H1 (cell line): ENCODE data around the gene C19orf25. TPM values are rescaled to one million over a fixed set of nuclear protein-coding genes. Genes with fewer than 3 reads are reported as not detected.

Experiments used
- CTCF ChIA-PET: fragments of 300-600 bp; sonication (Branson Sonifier 250); formaldehyde crosslinking; loops from one replicate; lab custom pipeline; 2021; ENCODE audit not compliant: partially characterized antibody; lab: Charles Lee
- POLR2A ChIA-PET: fragments of 300-600 bp; sonication (Branson Sonifier 250); formaldehyde crosslinking; loops from one replicate; lab custom pipeline; 2021; ENCODE audit warnings: inconsistent platforms; ENCODE audit not compliant: partially characterized antibody; lab: Charles Lee
- DNase-seq, 2 experiments: peaks; one replicate each; pipeline versions ENCODE4 v3.0.0 to v3.0.0-alpha.2; 2010 to 2022; ENCODE audit warnings: low spot score in 2 of 2, low read depth in 1 of 2, mixed read lengths in 1 of 2
- FAIRE-seq: peaks from 2 replicates; lab custom pipeline; 2011; peaks lifted over from hg19 to GRCh38; lab: Jason Lieb, UNC
- H2AFZ ChIP-seq: 2 replicates; pipeline ENCODE4 v1.8.1; 2012; ENCODE audit warnings: low read length, inconsistent platforms
- H2AK5ac ChIP-seq: 2 replicates; pipeline ENCODE4 v1.6.1; 2013; ENCODE audit warnings: low read depth, low read length
- H2BK120ac ChIP-seq: replicated peaks from 2 replicates; pipeline ENCODE3; 2013; ENCODE audit warnings: low read depth, low read length, inconsistent platforms
- H2BK12ac ChIP-seq: 2 replicates; pipeline ENCODE4 v1.6.1; 2013; ENCODE audit warnings: low read depth, low read length
- H2BK15ac ChIP-seq: 2 replicates; pipeline ENCODE4 v1.6.1; 2013; ENCODE audit warnings: low read length
- H2BK20ac ChIP-seq: 2 replicates; pipeline ENCODE4 v1.6.1; 2013; ENCODE audit warnings: low read length
- H2BK5ac ChIP-seq: 2 replicates; pipeline ENCODE4 v1.6.1; 2013; ENCODE audit warnings: low read depth, low read length
- H3K14ac ChIP-seq: 2 replicates; pipeline ENCODE4 v1.6.1; 2013; ENCODE audit warnings: inconsistent platforms; ENCODE audit not compliant: insufficient read length
- H3K18ac ChIP-seq: 2 replicates; pipeline ENCODE4 v1.6.1; 2013; ENCODE audit warnings: low read length; ENCODE audit errors: extremely low read depth
- H3K23ac ChIP-seq: 2 replicates; pipeline ENCODE4 v1.6.1; 2013; ENCODE audit warnings: inconsistent platforms; ENCODE audit not compliant: insufficient read length
- H3K23me2 ChIP-seq: 2 replicates; pipeline ENCODE4 v1.6.1; 2013; ENCODE audit warnings: low read depth, low read length
- H3K27ac ChIP-seq: 2 replicates; pipeline ENCODE4 v1.6.1; 2011; ENCODE audit warnings: low read depth, low read length, inconsistent platforms
- H3K27me3 ChIP-seq, 4 experiments: replicated peaks in 1 of 4; 1 replicate in 1 of 4; 2 replicates in 3 of 4; pipeline versions ENCODE4 v1.6.1 to v1.8.1; 2011 to 2013; ENCODE audit warnings: low read length in 3 of 4, mild to moderate bottlenecking in 3 of 4, inconsistent platforms in 2 of 4, mixed read lengths in 2 of 4, moderate library complexity in 1 of 4; ENCODE audit not compliant: control insufficient read depth in 3 of 4, insufficient read depth in 3 of 4; ENCODE audit errors: extremely low read depth in 1 of 4
- H3K36me3 ChIP-seq, 4 experiments: 2 replicates each; pipeline versions ENCODE4 v1.6.1 to v1.8.1; 2011 to 2013; ENCODE audit warnings: mild to moderate bottlenecking in 4 of 4, low read length in 3 of 4, moderate library complexity in 2 of 4, control low read depth in 1 of 4, inconsistent platforms in 1 of 4; ENCODE audit not compliant: insufficient read depth in 4 of 4, control insufficient read depth in 2 of 4
- H3K4ac ChIP-seq: replicated peaks from 2 replicates; pipeline ENCODE3; 2013; ENCODE audit warnings: low read length, low read depth, mixed read lengths, inconsistent platforms; ENCODE audit not compliant: insufficient read length
- H3K4me1 ChIP-seq, 4 experiments: replicated peaks in 1 of 4; 1 replicate in 1 of 4; 2 replicates in 3 of 4; pipeline versions ENCODE4 v1.6.1 to v1.8.1; 2011 to 2013; ENCODE audit warnings: low read length in 3 of 4, inconsistent platforms in 2 of 4, mixed read lengths in 1 of 4; ENCODE audit not compliant: insufficient read depth in 4 of 4, control insufficient read depth in 3 of 4
- H3K4me2 ChIP-seq, 2 experiments: 2 replicates each; pipeline versions ENCODE4 v1.6.1 to v1.8.1; 2011 to 2013; ENCODE audit warnings: low read depth in 2 of 2, low read length in 2 of 2, control low read depth in 1 of 2, inconsistent platforms in 1 of 2, mild to moderate bottlenecking in 1 of 2; ENCODE audit not compliant: insufficient read depth in 1 of 2
- H3K4me3 ChIP-seq, 4 experiments: fragments of 200-600, 300-600 bp in 1 of 4; sonication (generic), shearing (Covaris generic), sonication (Bioruptor Twin) in 1 of 4; 2 replicates each; pipeline versions ENCODE4 v1.5.1 to v1.8.1; 2011 to 2016; ENCODE audit warnings: low read length in 4 of 4, low read depth in 3 of 4, control low read depth in 2 of 4, inconsistent platforms in 2 of 4, mild to moderate bottlenecking in 2 of 4, mixed read lengths in 1 of 4, moderate library complexity in 1 of 4; ENCODE audit not compliant: insufficient read depth in 2 of 4; ENCODE audit errors: extremely low read depth in 1 of 4
- H3K56ac ChIP-seq: replicated peaks from 2 replicates; pipeline ENCODE3; 2013; ENCODE audit warnings: low read depth, mild to moderate bottlenecking, mixed read lengths, low read length, inconsistent platforms; ENCODE audit not compliant: insufficient read length
- H3K79me1 ChIP-seq: 2 replicates; pipeline ENCODE4 v1.6.1; 2013; ENCODE audit warnings: low read depth, low read length, control low read depth
- H3K79me2 ChIP-seq, 2 experiments: 2 replicates each; pipeline versions ENCODE4 v1.6.1 to v1.8.1; 2012 to 2013; ENCODE audit warnings: low read length in 2 of 2, mild to moderate bottlenecking in 2 of 2, inconsistent platforms in 1 of 2; ENCODE audit not compliant: insufficient read depth in 2 of 2, control insufficient read depth in 1 of 2
- H3K9ac ChIP-seq, 4 experiments: replicated peaks in 1 of 4; 1 replicate in 1 of 4; 2 replicates in 3 of 4; pipeline versions ENCODE4 v1.6.1 to v1.8.1; 2011 to 2013; ENCODE audit warnings: low read depth in 3 of 4, low read length in 3 of 4, control low read depth in 2 of 4, mild to moderate bottlenecking in 2 of 4, moderate library complexity in 2 of 4, inconsistent platforms in 1 of 4; ENCODE audit errors: extremely low read depth in 1 of 4
- H3K9me3 ChIP-seq, 2 experiments: 2 replicates each; pipeline versions ENCODE4 v1.6.1 to v1.8.1; 2012 to 2013; ENCODE audit warnings: mild to moderate bottlenecking in 2 of 2, moderate library complexity in 2 of 2, control low read depth in 1 of 2, inconsistent platforms in 1 of 2, low read depth in 1 of 2, low read length in 1 of 2, mixed read lengths in 1 of 2; ENCODE audit not compliant: insufficient read depth in 2 of 2
- H4K20me1 ChIP-seq, 2 experiments: replicated peaks in 1 of 2; 2 replicates each; pipeline versions ENCODE3 to v1.8.1; 2011 to 2013; ENCODE audit warnings: inconsistent platforms in 2 of 2, low read length in 2 of 2, mild to moderate bottlenecking in 1 of 2; ENCODE audit not compliant: insufficient read depth in 2 of 2, control insufficient read depth in 1 of 2
- H4K5ac ChIP-seq: 2 replicates; pipeline ENCODE4 v1.6.1; 2013; ENCODE audit warnings: low read length, low read depth, mixed read lengths, inconsistent platforms; ENCODE audit not compliant: insufficient read length
- H4K8ac ChIP-seq: 2 replicates; pipeline ENCODE4 v1.8.0; 2013; ENCODE audit warnings: mild to moderate bottlenecking, moderate library complexity, low read length, inconsistent platforms; ENCODE audit not compliant: insufficient read depth; ENCODE audit errors: extremely low read depth
- H4K91ac ChIP-seq: replicated peaks from 2 replicates; pipeline ENCODE3; 2013; ENCODE audit warnings: low read length, mixed read lengths, inconsistent platforms; ENCODE audit not compliant: insufficient read length
- JUN ChIP-seq: IDR thresholded peaks from 2 replicates; pipeline ENCODE4 v1.6.1; 2011; ENCODE audit warnings: low read depth, mild to moderate bottlenecking, improper control_type of control experiment, low read length
- MAX ChIP-seq: IDR thresholded peaks from 2 replicates; pipeline ENCODE4 v1.6.1; 2012; ENCODE audit warnings: inconsistent platforms
- PHF8 ChIP-seq: fragments of 200-600 bp; sonication (generic); conservative IDR thresholded peaks from 2 replicates; pipeline ENCODE4 v1.7.1; 2012; ENCODE audit warnings: low read depth, mild to moderate bottlenecking, inconsistent platforms, low read length, moderate library complexity
- POLR2A ChIP-seq, 2 experiments: IDR thresholded peaks; 1 replicate in 1 of 2; 2 replicates in 1 of 2; pipeline ENCODE4 v1.6.1; 2011; ENCODE audit warnings: low read depth in 2 of 2, low read length in 2 of 2, mild to moderate bottlenecking in 2 of 2; ENCODE audit errors: control extremely low read depth in 1 of 2
- RBBP5 ChIP-seq: IDR thresholded peaks from 2 replicates; pipeline ENCODE4 v1.7.1; 2012; ENCODE audit warnings: low read depth, mild to moderate bottlenecking, inconsistent platforms, low read length, moderate library complexity, borderline replicate concordance
- SIX5 ChIP-seq: IDR thresholded peaks from 2 replicates; pipeline ENCODE4 v1.6.1; 2011; ENCODE audit warnings: mild to moderate bottlenecking, low read depth, low read length
- SUZ12 ChIP-seq: fragments of 200-600 bp; sonication (generic); IDR thresholded peaks from 2 replicates; pipeline ENCODE4 v1.6.1; 2012; ENCODE audit warnings: mild to moderate bottlenecking, inconsistent platforms, low read length, moderate library complexity, mixed read lengths
- TEAD4 ChIP-seq: IDR thresholded peaks from 2 replicates; pipeline ENCODE4 v1.6.1; 2012; ENCODE audit warnings: low read depth, low read length, inconsistent platforms, mixed read lengths
- WGBS, 2 experiments: shearing (Covaris generic) in 1 of 2; methylation state at CpG; one replicate each; pipeline versions ENCODE4 v1.1.6 to v1.1.7; 2013 to 2015; ENCODE audit warnings: low lambda C conversion rate in 2 of 2, mixed read lengths in 2 of 2, inconsistent platforms in 1 of 2, low coverage in 1 of 2, missing lambda C conversion rate in 1 of 2; ENCODE audit not compliant: insufficient replicate concordance in 2 of 2, insufficient coverage in 1 of 2, insufficient read length in 1 of 2; ENCODE audit errors: extremely low coverage in 1 of 2, missing lambda C conversion rate in 1 of 2; 5-methylcytosine and 5-hydroxymethylcytosine counted together
- polyA plus RNA-seq, 7 experiments: library from polyadenylated mRNA; depleted of rRNA in 3 of 7; stranded (reverse) in 5 of 7; unstranded in 2 of 7; fragments of >200 nt in 5 of 7; fragments of 200-250 nt in 2 of 7; gene quantifications; 1 replicate in 5 of 7; 2 replicates in 1 of 7; 4 replicates in 1 of 7; pipeline versions ENCODE4 v1.2.1 to v1.2.3, GENCODE V29; 2011 to 2013; ENCODE audit warnings: missing spikeins in 2 of 7, mixed read lengths in 2 of 7
- total RNA-seq: library from RNA; stranded (reverse); fragmentation: NEBNext Ultra II Directional; extraction: Animal tissue kit (Norgen Biotek cat#: 25700); gene quantifications from 2 replicates; pipeline ENCODE4 v1.2.1, GENCODE V29; 2021
- TF ChIP-seq, protein P1 (sequence below): IDR thresholded peaks from 2 replicates; pipeline ENCODE4 v1.6.1; 2011; ENCODE audit warnings: low read depth, mild to moderate bottlenecking, low read length; ENCODE audit not compliant: insufficient read depth

Gene C19orf25
- total and polyA plus RNA-seq, 2 of the 8 experiments (the other 6 are each of a cell fraction or from before 2014, with no cell fraction given) = 41.3 to 67.4 TPM

DNA sequence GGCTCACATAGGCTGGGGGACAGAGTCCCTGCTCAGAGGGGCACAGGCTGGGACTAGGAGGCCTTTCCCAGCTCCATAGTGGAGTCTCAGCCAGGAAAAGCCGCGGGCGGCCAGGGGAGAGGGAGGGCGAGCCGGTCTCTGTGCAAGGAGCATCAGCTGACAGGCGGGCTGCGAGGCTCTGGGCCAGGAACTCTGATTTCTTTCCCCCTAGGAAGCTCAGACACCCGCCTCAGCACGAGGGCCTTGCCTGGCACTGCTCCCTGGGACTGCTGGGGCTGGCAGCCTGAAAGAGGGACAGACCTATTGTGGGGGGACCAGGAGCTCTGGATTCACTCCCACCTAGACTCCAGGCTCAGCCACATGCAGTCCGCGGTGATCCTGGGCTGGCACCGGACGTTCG lies 42.6 kb upstream of the C19orf25 start:
- no peaks in the 10 kb centered on the region for H3K9me3 ChIP-seq
- FAIRE-seq (no peak), DNase-seq (no peak)
- no peak overlapping the region for H3K27ac ChIP-seq
- peaks cover 8 to 14% of the 10 kb centered on the region in 2 experiments for H4K20me1 ChIP-seq
- H2BK120ac ChIP-seq = no peak overlapping the region
- no peak overlapping the region for H2BK5ac ChIP-seq
- H3K27me3 ChIP-seq = peaks cover 19 to 36% (median 31%) of the 10 kb centered on the region in 4 experiments
- no peak overlapping the region for H3K18ac ChIP-seq
- H3K23me2 ChIP-seq = peaks cover 8% of the 10 kb centered on the region; the same call in 1 of the 2 replicates
- no peak overlapping the region for H2AFZ ChIP-seq
- H2BK15ac ChIP-seq = no peak overlapping the region
- no peak overlapping the region for H4K5ac ChIP-seq
- ChIA-PET POLR2A (interaction anchor here (2.7 kb wide), 1 partner anchor 70 kb away, joined by 7 read pairs; the partner anchor contains the start of gene MBD3), CTCF (interaction anchor here (0.7 to 1.0 kb wide), 2 partner anchors 64 to 132 kb away, joined by 3 read pairs; no protein-coding TSS in a partner anchor)
- H3K4ac ChIP-seq = no peak overlapping the region
- no peaks in the 10 kb centered on the region for H3K79me2 ChIP-seq
- 90% methylated on average over 14 of the region's 14 CpGs; no CpG with 5 or more reads in 1 of the 2 experiments for WGBS, 2 experiments
- peaks cover 0 to 3% (median 1%) of the 10 kb centered on the region in 4 experiments; a peak in 3 of 7 replicates for H3K4me1 ChIP-seq
- H3K4me3 ChIP-seq = no peak overlapping the region
- no peak overlapping the region for H2BK12ac ChIP-seq
- no peaks in the 10 kb centered on the region; a peak in 1 of 8 replicates for H3K36me3 ChIP-seq
- H3K9ac ChIP-seq = no peak overlapping the region
- H2BK20ac ChIP-seq = no peak overlapping the region
- no peaks in the 10 kb centered on the region for H3K79me1 ChIP-seq
- H3K4me2 ChIP-seq = no peak overlapping the region
- H2AK5ac ChIP-seq = no peak overlapping the region
- H3K23ac ChIP-seq = no peak overlapping the region
- no peak overlapping the region for H4K8ac ChIP-seq
- H3K56ac ChIP-seq = no peak overlapping the region
- H4K91ac ChIP-seq = no peak overlapping the region
- TF ChIP-seq RBBP5 (no peak), PHF8 (no peak), SIX5 (no peak), TEAD4 (no peak), POLR2A (IDR thresholded peaks at IDR 0.05; ENCODE audit: control extremely low read depth in 1 of 2, low read depth in 2 of 2, low read length in 2 of 2) (no peak), MAX (no peak), SUZ12 (no peak), JUN (no peak)
- TF ChIP-seq, protein P1, sequence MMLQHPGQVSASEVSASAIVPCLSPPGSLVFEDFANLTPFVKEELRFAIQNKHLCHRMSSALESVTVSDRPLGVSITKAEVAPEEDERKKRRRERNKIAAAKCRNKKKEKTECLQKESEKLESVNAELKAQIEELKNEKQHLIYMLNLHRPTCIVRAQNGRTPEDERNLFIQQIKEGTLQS = no peak
- H3K14ac ChIP-seq = no peak overlapping the region
